Measurements from ENCODE around the gene PCDHGB2. TPM values are rescaled to one million over a fixed set of nuclear protein-coding genes. Genes with fewer than 3 reads are reported as not detected.
"Not testable (repeated sequence)": the region's sequence is repeated elsewhere in the genome, so short reads cannot be mapped to it uniquely, and the experiment has no call there.

Gene PCDHGB2
- polyA plus RNA-seq, 3 donors, result 0.01 TPM; not detected in 2

- H3K79me2 ChIP-seq (ENCODE audit: insufficient read depth, low read length), result no peaks in the 10 kb centered on the region
- peak overlapping the region; percentile 22 for H3K4me2 ChIP-seq (replicated peaks; ENCODE audit: extremely low read depth, low read length, poor library complexity, severe bottlenecking)
- intact Hi-C loops (cut with micrococcal nuclease), result no loop called here
- Mint-ChIP-seq H3K27me3 (ENCODE audit: low read depth in 3 of 3) (peaks cover 31 to 64% (median 53%) of the 10 kb centered on the region in 3 donors), H3K4me1 (peaks cover 2% of the 10 kb centered on the region), H3K27ac (peak overlapping the region in 1 of 7 donors; percentile 28), H3K9me3 (peaks cover 44 to 81% (median 74%) of the 10 kb centered on the region in 7 donors), H3K36me3 (peaks cover 4 to 11% of the 10 kb centered on the region in 2 donors), H3K4me3 (peak overlapping the region; percentile 37 to 66)
- no peak for DNase-seq
- peaks cover 4 to 48% of the 10 kb centered on the region in 2 donors for H3K27me3 ChIP-seq (ENCODE audit: control insufficient read depth in 2 of 2, insufficient read depth in 2 of 2, low read length in 2 of 2)
- H2AFZ ChIP-seq (ENCODE audit: insufficient read depth, low read depth, low read length, poor library complexity, severe bottlenecking), result no peak overlapping the region
- no peaks in the 10 kb centered on the region for H3K36me3 ChIP-seq (replicated peaks in 1 of 2; ENCODE audit: control insufficient read depth in 1 of 2, insufficient read depth in 2 of 2, low read length in 2 of 2)
- H4K20me1 ChIP-seq (ENCODE audit: insufficient read depth, low read length), result no peaks in the 10 kb centered on the region
- H3K4me3 ChIP-seq (replicated peaks in 1 of 3; ENCODE audit: low read depth in 2 of 3, low read length in 3 of 3), result no peak overlapping the region
- no peak overlapping the region for H3K9ac ChIP-seq (ENCODE audit: insufficient read depth, low read length, poor library complexity, severe bottlenecking)
- H3K27ac ChIP-seq (ENCODE audit: low read depth in 1 of 2, low read length in 2 of 2), result no peak overlapping the region
- TF ChIP-seq CTCF (IDR thresholded peaks at IDR 0.05), result peak; percentile 10
- 34% methylated on average over 26 of the region's 31 CpGs for WGBS (ENCODE audit: insufficient coverage)
- no peaks in the 10 kb centered on the region for H3K4me1 ChIP-seq (ENCODE audit: control insufficient read depth in 1 of 2, insufficient read depth in 2 of 2, low read length in 2 of 2)
- peaks cover 47 to 72% of the 10 kb centered on the region in 2 donors for H3K9me3 ChIP-seq (replicated peaks in 1 of 2; ENCODE audit: control insufficient read depth in 1 of 2, insufficient read depth in 1 of 2, low read length in 2 of 2)
These were observed 15.8 kb upstream of the PCDHGB2 start for GRCh38 chr5:141343953-141344463.

- Histone ChIP-seq H3K9ac (ENCODE audit: insufficient read depth, low read length, poor library complexity, severe bottlenecking) (no peak overlapping the region), H3K27me3 (ENCODE audit: control insufficient read depth in 2 of 2, insufficient read depth in 2 of 2, low read length in 2 of 2) (peaks cover 5 to 42% of the 10 kb centered on the region in 2 donors), H3K4me3 (replicated peaks in 1 of 3; ENCODE audit: low read depth in 2 of 3, low read length in 3 of 3) (no peak overlapping the region), H3K36me3 (replicated peaks in 1 of 2; ENCODE audit: control insufficient read depth in 1 of 2, insufficient read depth in 2 of 2, low read length in 2 of 2) (no peaks in the 10 kb centered on the region), H3K9me3 (replicated peaks in 1 of 2; ENCODE audit: control insufficient read depth in 1 of 2, insufficient read depth in 1 of 2, low read length in 2 of 2) (peaks cover 42 to 67% of the 10 kb centered on the region in 2 donors), H3K79me2 (ENCODE audit: insufficient read depth, low read length) (no peaks in the 10 kb centered on the region), H3K4me1 (ENCODE audit: control insufficient read depth in 1 of 2, insufficient read depth in 2 of 2, low read length in 2 of 2) (no peaks in the 10 kb centered on the region), H3K4me2 (replicated peaks; ENCODE audit: extremely low read depth, low read length, poor library complexity, severe bottlenecking) (no peak overlapping the region), H4K20me1 (ENCODE audit: insufficient read depth, low read length) (no peaks in the 10 kb centered on the region), H3K27ac (ENCODE audit: low read depth in 1 of 2, low read length in 2 of 2) (no peak overlapping the region), H2AFZ (ENCODE audit: insufficient read depth, low read depth, low read length, poor library complexity, severe bottlenecking) (no peak overlapping the region)
- peaks cover 2% of the 10 kb centered on the region for H3K4me1 Mint-ChIP-seq
- peaks cover 5 to 11% of the 10 kb centered on the region in 2 donors for H3K36me3 Mint-ChIP-seq
- intact Hi-C loops (cut with micrococcal nuclease), result no loop called here
- no peak for TF ChIP-seq CTCF (IDR thresholded peaks at IDR 0.05)
- no peak for DNase-seq
- H3K27me3 Mint-ChIP-seq (ENCODE audit: low read depth in 3 of 3), result peaks cover 24 to 58% (median 49%) of the 10 kb centered on the region in 3 donors
- H3K4me3 Mint-ChIP-seq, result peak overlapping the region in 1 of 2 donors; percentile 23
- H3K9me3 Mint-ChIP-seq, result peaks cover 39 to 77% (median 71%) of the 10 kb centered on the region in 7 donors
- 38% methylated on average over 20 of the region's 20 CpGs for WGBS (ENCODE audit: insufficient coverage)
- no peak overlapping the region for H3K27ac Mint-ChIP-seq
These were observed 14.5 kb upstream of the PCDHGB2 start for GRCh38 chr5:141345327-141345726.

- peaks cover 12 to 47% of the 10 kb centered on the region in 2 donors for H3K27me3 ChIP-seq (ENCODE audit: control insufficient read depth in 2 of 2, insufficient read depth in 2 of 2, low read length in 2 of 2)
- H3K36me3 ChIP-seq (replicated peaks in 1 of 2; ENCODE audit: control insufficient read depth in 1 of 2, insufficient read depth in 2 of 2, low read length in 2 of 2); H3K79me2 ChIP-seq (ENCODE audit: insufficient read depth, low read length); H3K27ac ChIP-seq (ENCODE audit: low read depth in 1 of 2, low read length in 2 of 2); DNase-seq; H3K4me1 ChIP-seq (ENCODE audit: control insufficient read depth in 1 of 2, insufficient read depth in 2 of 2, low read length in 2 of 2); H3K4me1 Mint-ChIP-seq; H2AFZ ChIP-seq (ENCODE audit: insufficient read depth, low read depth, low read length, poor library complexity, severe bottlenecking); H4K20me1 ChIP-seq (ENCODE audit: insufficient read depth, low read length); H3K4me2 ChIP-seq (replicated peaks; ENCODE audit: extremely low read depth, low read length, poor library complexity, severe bottlenecking); H3K4me3 ChIP-seq (replicated peaks in 1 of 3; ENCODE audit: low read depth in 2 of 3, low read length in 3 of 3); H3K27ac Mint-ChIP-seq; H3K36me3 Mint-ChIP-seq; H3K4me3 Mint-ChIP-seq; H3K9ac ChIP-seq (ENCODE audit: insufficient read depth, low read length, poor library complexity, severe bottlenecking); intact Hi-C loops (cut with micrococcal nuclease): not testable (repeated sequence)
- H3K9me3 Mint-ChIP-seq, result peaks cover 37 to 76% (median 71%) of the 10 kb centered on the region in 7 donors
- H3K27me3 Mint-ChIP-seq (ENCODE audit: low read depth in 3 of 3), result peaks cover 22 to 58% (median 51%) of the 10 kb centered on the region in 3 donors
- 43% methylated on average over 11 of the region's 35 CpGs for WGBS (ENCODE audit: insufficient coverage)
- peaks cover 41 to 70% of the 10 kb centered on the region in 2 donors for H3K9me3 ChIP-seq (replicated peaks in 1 of 2; ENCODE audit: control insufficient read depth in 1 of 2, insufficient read depth in 1 of 2, low read length in 2 of 2)
These were observed 13.8 kb upstream of the PCDHGB2 start for GRCh38 chr5:141346017-141346416.
